H9 (cell line): ENCODE data around the gene DPP6. TPM values are rescaled to one million over a fixed set of nuclear protein-coding genes. Genes with fewer than 3 reads are reported as not detected.

ENCODE experiments used
- DNase-seq: peaks from one replicate; pipeline ENCODE4 v3.0.0-alpha.2; 2017
- H2AFZ ChIP-seq: one replicate; pipeline ENCODE4 v1.6.1; 2013; ENCODE audit warnings: mild to moderate bottlenecking, low read length, control low read depth, moderate library complexity
- H2AK5ac ChIP-seq: 2 replicates; pipeline ENCODE4 v1.6.1; 2013; ENCODE audit warnings: low read length, control low read depth, mixed read lengths; ENCODE audit not compliant: insufficient read length
- H2BK120ac ChIP-seq: one replicate; pipeline ENCODE4 v1.6.1; 2013; ENCODE audit warnings: low read depth, mild to moderate bottlenecking, low read length, control low read depth, inconsistent platforms; ENCODE audit not compliant: poor library complexity, severe bottlenecking
- H2BK12ac ChIP-seq: 2 replicates; pipeline ENCODE4 v1.6.1; 2013; ENCODE audit warnings: low read length, control low read depth, mixed read lengths, low read depth; ENCODE audit not compliant: insufficient read length
- H2BK15ac ChIP-seq: 2 replicates; pipeline ENCODE4 v1.6.1; 2013; ENCODE audit warnings: low read depth, low read length, control low read depth
- H2BK20ac ChIP-seq: one replicate; pipeline ENCODE4 v1.6.1; 2013; ENCODE audit warnings: low read depth, mild to moderate bottlenecking, low read length, control low read depth, inconsistent platforms; ENCODE audit not compliant: poor library complexity, severe bottlenecking
- H2BK5ac ChIP-seq: 2 replicates; pipeline ENCODE4 v1.6.1; 2013; ENCODE audit warnings: low read length, control low read depth, mixed read lengths; ENCODE audit not compliant: insufficient read length
- H3K14ac ChIP-seq: 2 replicates; pipeline ENCODE4 v1.6.1; 2013; ENCODE audit warnings: low read length, control low read depth; ENCODE audit not compliant: insufficient read depth
- H3K18ac ChIP-seq: 2 replicates; pipeline ENCODE4 v1.6.1; 2013; ENCODE audit warnings: low read depth, mild to moderate bottlenecking, mixed read lengths, low read length, control low read depth; ENCODE audit not compliant: insufficient read length
- H3K23ac ChIP-seq: 2 replicates; pipeline ENCODE4 v1.6.1; 2013; ENCODE audit warnings: low read length, control low read depth, mixed read lengths, low read depth; ENCODE audit not compliant: insufficient read length
- H3K23me2 ChIP-seq: 2 replicates; pipeline ENCODE4 v1.6.1; 2013; ENCODE audit warnings: low read depth, mild to moderate bottlenecking, mixed read lengths, low read length, control low read depth; ENCODE audit not compliant: insufficient read length, poor library complexity, severe bottlenecking
- H3K27ac ChIP-seq: 2 replicates; pipeline ENCODE4 v1.5.1; 2013; ENCODE audit warnings: low read length, control low read depth, mixed read lengths, low read depth; ENCODE audit not compliant: insufficient read length
- H3K27me3 ChIP-seq: 2 replicates; pipeline ENCODE4 v1.6.1; 2013; ENCODE audit warnings: low read length, control low read depth, inconsistent platforms; ENCODE audit not compliant: insufficient read depth
- H3K4ac ChIP-seq: 2 replicates; pipeline ENCODE4 v1.6.1; 2013; ENCODE audit warnings: low read depth, mild to moderate bottlenecking, control low read depth, inconsistent platforms, low read length, moderate library complexity
- H3K4me1 ChIP-seq: 2 replicates; pipeline ENCODE4 v1.6.1; 2013; ENCODE audit warnings: low read length, control low read depth, inconsistent platforms; ENCODE audit not compliant: insufficient read depth
- H3K4me2 ChIP-seq: 2 replicates; pipeline ENCODE4 v1.6.1; 2013; ENCODE audit warnings: low read length, control low read depth, mixed read lengths; ENCODE audit not compliant: insufficient read length, insufficient read depth
- H3K56ac ChIP-seq: 2 replicates; pipeline ENCODE4 v1.6.1; 2013; ENCODE audit warnings: low read depth, mild to moderate bottlenecking, mixed read lengths, low read length, control low read depth; ENCODE audit not compliant: insufficient read length
- H3K79me1 ChIP-seq: 2 replicates; pipeline ENCODE4 v1.6.1; 2013; ENCODE audit warnings: low read depth, mild to moderate bottlenecking, moderate library complexity, low read length, control low read depth, inconsistent platforms; ENCODE audit not compliant: insufficient read depth, poor library complexity, severe bottlenecking
- H3K79me2 ChIP-seq: 2 replicates; pipeline ENCODE4 v1.6.1; 2013; ENCODE audit warnings: low read length, control low read depth, inconsistent platforms; ENCODE audit not compliant: insufficient read depth
- H3K9ac ChIP-seq: 2 replicates; pipeline ENCODE4 v1.6.1; 2013; ENCODE audit warnings: low read length, control low read depth, mixed read lengths; ENCODE audit not compliant: insufficient read length; ENCODE audit errors: extremely low read depth
- H3K9me3 ChIP-seq: one replicate; pipeline ENCODE4 v1.6.1; 2013; ENCODE audit warnings: low read depth, low read length, inconsistent platforms; ENCODE audit not compliant: control insufficient read depth
- H3T11ph ChIP-seq: one replicate; pipeline ENCODE4 v1.6.1; 2013; ENCODE audit warnings: mild to moderate bottlenecking, low read length, control low read depth, inconsistent platforms
- H4K20me1 ChIP-seq: one replicate; pipeline ENCODE4 v1.6.1; 2013; ENCODE audit not compliant: control insufficient read depth, insufficient read length, insufficient read depth
- H4K5ac ChIP-seq: 2 replicates; pipeline ENCODE4 v1.6.1; 2013; ENCODE audit warnings: low read depth, mild to moderate bottlenecking, mixed read lengths, low read length, control low read depth; ENCODE audit not compliant: insufficient read length
- H4K8ac ChIP-seq: replicated peaks from 2 replicates; pipeline ENCODE4 v1.6.1; 2013; ENCODE audit warnings: low read length, control low read depth, mixed read lengths, low read depth; ENCODE audit not compliant: insufficient read length
- H4K91ac ChIP-seq: 2 replicates; pipeline ENCODE4 v1.6.1; 2013; ENCODE audit warnings: low read depth, mild to moderate bottlenecking, moderate library complexity, mixed read lengths, low read length, control low read depth; ENCODE audit not compliant: insufficient read length
- H3K27ac Mint-ChIP-seq, 3 experiments: 2 replicates in 2 of 3; 3 replicates in 1 of 3; pipeline ENCODE4 v1.8.0; 2020 to 2021; ENCODE audit warnings: mixed read lengths in 3 of 3, mild to moderate bottlenecking in 1 of 3, moderate library complexity in 1 of 3
- H3K27me3 Mint-ChIP-seq: 2 replicates; pipeline ENCODE4 v1.8.0; 2021; ENCODE audit warnings: low read depth, mild to moderate bottlenecking, moderate library complexity, mixed read lengths
- H3K36me3 Mint-ChIP-seq, 3 experiments: 2 replicates in 2 of 3; 3 replicates in 1 of 3; pipeline ENCODE4 v1.8.0; 2020 to 2021; ENCODE audit warnings: low read depth in 3 of 3, mixed read lengths in 3 of 3; ENCODE audit not compliant: insufficient read depth in 1 of 3
- H3K4me1 Mint-ChIP-seq, 2 experiments: 2 replicates each; pipeline ENCODE4 v1.8.0; 2020; ENCODE audit warnings: mixed read lengths in 2 of 2
- H3K4me3 Mint-ChIP-seq, 2 experiments: 2 replicates in 1 of 2; 3 replicates in 1 of 2; pipeline ENCODE4 v1.8.0; 2020 to 2021; ENCODE audit warnings: mild to moderate bottlenecking in 2 of 2, mixed read lengths in 2 of 2, moderate library complexity in 1 of 2
- H3K9me3 Mint-ChIP-seq, 2 experiments: 2 replicates in 1 of 2; 3 replicates in 1 of 2; pipeline ENCODE4 v1.8.0; 2020; ENCODE audit warnings: mild to moderate bottlenecking in 2 of 2, mixed read lengths in 2 of 2, moderate library complexity in 1 of 2
- CTCF ChIP-seq: fragments of 200-600 bp; sonication (generic); conservative IDR thresholded peaks from 3 replicates; pipeline ENCODE4 v1.8.0; 2021; ENCODE audit warnings: antibody characterized with exemption, mild to moderate bottlenecking
- WGBS: extraction: QIAGEN DNeasy Blood & Tissue Kit; methylation state at CpG from one replicate; pipeline ENCODE4 v1.1.7; 2013; ENCODE audit warnings: missing lambda C conversion rate, low lambda C conversion rate, mixed read lengths; ENCODE audit not compliant: insufficient read length; ENCODE audit errors: extremely low coverage; 5-methylcytosine and 5-hydroxymethylcytosine counted together
- total RNA-seq: library from RNA; stranded (reverse); gene quantifications from 2 replicates; pipeline ENCODE4 v1.2.1, GENCODE V29; 2021

DPP6 gene
- total RNA-seq, 1 experiment from 2014 or later = 4.5 TPM

- Histone ChIP-seq H3K4ac (no peak overlapping the region), H3K14ac (no peak overlapping the region), H2AK5ac (no peak overlapping the region), H4K8ac (no peak overlapping the region), H3K9me3 (no peaks in the 10 kb centered on the region), H2BK120ac (no peak overlapping the region), H2AFZ (no peak overlapping the region), H3K56ac (no peak overlapping the region), H3K27me3 (no peaks in the 10 kb centered on the region), H3K23ac (no peak overlapping the region), H2BK12ac (no peak overlapping the region), H3T11ph (no peak overlapping the region), H3K9ac (no peak overlapping the region), H4K91ac (no peak overlapping the region), H2BK15ac (no peak overlapping the region), H3K18ac (no peak overlapping the region), H3K79me1 (no peaks in the 10 kb centered on the region), H2BK20ac (no peak overlapping the region), H4K5ac (no peak overlapping the region), H3K4me1 (no peaks in the 10 kb centered on the region), H3K4me2 (no peak overlapping the region), H2BK5ac (no peak overlapping the region), H3K79me2 (no peaks in the 10 kb centered on the region), H3K23me2 (no peaks in the 10 kb centered on the region), H4K20me1 (no peaks in the 10 kb centered on the region), H3K27ac (no peak overlapping the region)
- no peak overlapping the region for H3K4me3 Mint-ChIP-seq
- H3K27me3 Mint-ChIP-seq = no peaks in the 10 kb centered on the region; the same call in 1 of the 2 replicates
- no peak overlapping the region; a peak in 2 of 7 replicates for H3K27ac Mint-ChIP-seq
- H3K36me3 Mint-ChIP-seq = no peaks in the 10 kb centered on the region
- H3K9me3 Mint-ChIP-seq = no peaks in the 10 kb centered on the region; a peak in 1 of 5 replicates
- DNase-seq = no peak
- no peak for TF ChIP-seq CTCF
- WGBS = no CpG with 5 or more reads among the region's 5 CpGs
- peaks cover 4 to 7% of the 10 kb centered on the region in 2 experiments; a peak in 1 of 4 replicates for H3K4me1 Mint-ChIP-seq
These were observed 791.6 kb downstream of the DPP6 start for GRCh38 chr7:154843670-154844237.
